ENCODE results near the gene MLXIPL. TPM values are rescaled to one million over a fixed set of nuclear protein-coding genes. Genes with fewer than 3 reads are reported as not detected.
"Not testable (repeated sequence)": the region's sequence is repeated elsewhere in the genome, so short reads cannot be mapped to it uniquely, and the experiment has no call there.

Gene MLXIPL
- total RNA-seq, 2 donors from 2014 or later: not detected

GRCh38 chr7:73565675-73566340 lies 58.5 kb downstream of the MLXIPL start:
- H3K27ac Mint-ChIP-seq: peak overlapping the region; percentile 58
- H3K9me3 Mint-ChIP-seq: no peaks in the 10 kb centered on the region
- ATAC-seq (replicated peaks): peak; percentile 19
- H3K4me1 Mint-ChIP-seq: peaks cover 19% of the 10 kb centered on the region
- peak overlapping the region; percentile 74 for H3K4me3 Mint-ChIP-seq
- peaks cover 23% of the 10 kb centered on the region for H3K36me3 Mint-ChIP-seq (ENCODE audit: low read depth)
- H3K27me3 Mint-ChIP-seq: no peaks in the 10 kb centered on the region

- H3K4me1 Mint-ChIP-seq: peaks cover 12% of the 10 kb centered on the region
- H3K27ac Mint-ChIP-seq: no peak overlapping the region
- no peaks in the 10 kb centered on the region for H3K9me3 Mint-ChIP-seq
- peaks cover 7% of the 10 kb centered on the region for H3K36me3 Mint-ChIP-seq (ENCODE audit: low read depth)
- H3K27me3 Mint-ChIP-seq: no peaks in the 10 kb centered on the region
- H3K4me3 Mint-ChIP-seq: no peak overlapping the region
- no peak for ATAC-seq (replicated peaks)
Observed at GRCh38 chr7:73560109-73560835, 64.0 kb downstream of the MLXIPL start.

GRCh38 chr7:73557397-73558257 lies 66.7 kb downstream of the MLXIPL start, which contains the start of gene BCL7B:
Gene BCL7B (minus strand): TSS chr7:73557690. CDS start chr7:73557578, 112 bp downstream.
- Mint-ChIP-seq H3K36me3 (ENCODE audit: low read depth) (peaks cover 33% of the 10 kb centered on the region), H3K4me1 (peaks cover 18% of the 10 kb centered on the region), H3K4me3 (peak within 1 kb of the TSS; percentile 94), H3K9me3 (no peaks in the 10 kb centered on the region), H3K27ac (peak within 1 kb of the TSS; percentile 98), H3K27me3 (no peaks in the 10 kb centered on the region)
- ATAC-seq (replicated peaks): peak; percentile 64

GRCh38 chr7:73557108-73557396 lies 67.3 kb downstream of the MLXIPL start:
- H3K9me3 Mint-ChIP-seq: no peaks in the 10 kb centered on the region
- peaks cover 39% of the 10 kb centered on the region for H3K36me3 Mint-ChIP-seq (ENCODE audit: low read depth)
- no peaks in the 10 kb centered on the region for H3K27me3 Mint-ChIP-seq
- peak overlapping the region; percentile 98 for H3K27ac Mint-ChIP-seq
- peak; percentile 93 for ATAC-seq (replicated peaks)
- H3K4me1 Mint-ChIP-seq: peaks cover 20% of the 10 kb centered on the region
- H3K4me3 Mint-ChIP-seq: peak overlapping the region; percentile 94

GRCh38 chr7:73556208-73557107 lies 67.9 kb downstream of the MLXIPL start:
- Mint-ChIP-seq H3K4me3 (peak overlapping the region; percentile 94), H3K36me3 (ENCODE audit: low read depth) (peaks cover 45% of the 10 kb centered on the region), H3K9me3 (no peaks in the 10 kb centered on the region), H3K27ac (peak overlapping the region; percentile 98), H3K4me1 (peaks cover 22% of the 10 kb centered on the region), H3K27me3 (no peaks in the 10 kb centered on the region)
- ATAC-seq (replicated peaks): no peak

GRCh38 chr7:73555411-73555982 lies 68.8 kb downstream of the MLXIPL start:
- peaks cover 26% of the 10 kb centered on the region for H3K4me1 Mint-ChIP-seq
- no peaks in the 10 kb centered on the region for H3K27me3 Mint-ChIP-seq
- peak overlapping the region; percentile 94 for H3K4me3 Mint-ChIP-seq
- ATAC-seq (replicated peaks): no peak
- H3K9me3 Mint-ChIP-seq: no peaks in the 10 kb centered on the region
- peak overlapping the region; percentile 98 for H3K27ac Mint-ChIP-seq
- peaks cover 54% of the 10 kb centered on the region for H3K36me3 Mint-ChIP-seq (ENCODE audit: low read depth)

GRCh38 chr7:73550093-73550492 lies 74.2 kb downstream of the MLXIPL start:
- not testable (repeated sequence) for H3K27ac Mint-ChIP-seq; H3K4me3 Mint-ChIP-seq; H3K27me3 Mint-ChIP-seq; ATAC-seq (replicated peaks); H3K9me3 Mint-ChIP-seq
- Mint-ChIP-seq H3K4me1 (peaks cover 18% of the 10 kb centered on the region), H3K36me3 (ENCODE audit: low read depth) (peaks cover 95% of the 10 kb centered on the region)

- Mint-ChIP-seq H3K27me3 (no peaks in the 10 kb centered on the region), H3K4me1 (peaks cover 14% of the 10 kb centered on the region), H3K9me3 (no peaks in the 10 kb centered on the region), H3K36me3 (ENCODE audit: low read depth) (peaks cover 93% of the 10 kb centered on the region), H3K27ac (peak overlapping the region; percentile 62), H3K4me3 (no peak overlapping the region)
- no peak for ATAC-seq (replicated peaks)
Observed at GRCh38 chr7:73549176-73549575, 75.1 kb downstream of the MLXIPL start.

GRCh38 chr7:73547841-73548240 lies 76.5 kb downstream of the MLXIPL start:
- peaks cover 92% of the 10 kb centered on the region for H3K36me3 Mint-ChIP-seq (ENCODE audit: low read depth)
- peaks cover 19% of the 10 kb centered on the region for H3K4me1 Mint-ChIP-seq
- H3K27ac Mint-ChIP-seq: no peak overlapping the region
- H3K4me3 Mint-ChIP-seq: no peak overlapping the region
- H3K27me3 Mint-ChIP-seq: no peaks in the 10 kb centered on the region
- no peak for ATAC-seq (replicated peaks)
- H3K9me3 Mint-ChIP-seq: no peaks in the 10 kb centered on the region

GRCh38 chr7:73544678-73545077 lies 79.6 kb downstream of the MLXIPL start:
- H3K4me1 Mint-ChIP-seq: peaks cover 10% of the 10 kb centered on the region
- no peak overlapping the region for H3K4me3 Mint-ChIP-seq
- no peak overlapping the region for H3K27ac Mint-ChIP-seq
- no peaks in the 10 kb centered on the region for H3K9me3 Mint-ChIP-seq
- no peak for ATAC-seq (replicated peaks)
- H3K36me3 Mint-ChIP-seq (ENCODE audit: low read depth): peaks cover 97% of the 10 kb centered on the region
- H3K27me3 Mint-ChIP-seq: no peaks in the 10 kb centered on the region

Other genes starting within 250 kb of the MLXIPL start
- gene FZD9, start 190.7 kb downstream of the MLXIPL start, total RNA-seq: not detected
- gene BAZ1B, start 102.2 kb downstream of the MLXIPL start, total RNA-seq: 100 to 1,000 TPM in 1 of 2 donors, 10 to 100 TPM in 1; 59.7 to 102 TPM
- 10 to 100 TPM; 52.4 to 76.7 TPM for gene BCL7B, start 66.8 kb downstream of the MLXIPL start, total RNA-seq
- gene TBL2, start 45.9 kb downstream of the MLXIPL start, total RNA-seq: 10 to 100 TPM; 34.7 to 43.5 TPM
- under 1 TPM; 0.15 to 0.48 TPM for gene VPS37D, start 43.3 kb upstream of the MLXIPL start, total RNA-seq
- 1 to 10 TPM; 5.3 to 7.6 TPM for gene DNAJC30, start 58.9 kb upstream of the MLXIPL start, total RNA-seq
- 10 to 100 TPM; 54.6 to 82.3 TPM for gene BUD23, start 59.1 kb upstream of the MLXIPL start, total RNA-seq
- gene STX1A, start 95.1 kb upstream of the MLXIPL start, total RNA-seq: 10 to 100 TPM; 16.8 to 40.9 TPM
- 10 to 100 TPM; 11.9 to 21.2 TPM for gene ABHD11, start 114.3 kb upstream of the MLXIPL start, total RNA-seq
- not detected for gene CLDN3, start 145.7 kb upstream of the MLXIPL start, total RNA-seq
- gene CLDN4, start 206.5 kb upstream of the MLXIPL start, total RNA-seq: under 1 TPM in 1 of 2 donors, not detected in 1; 0.26 TPM
- gene METTL27, start 218.0 kb upstream of the MLXIPL start, total RNA-seq: 1 to 10 TPM in 1 of 2 donors, under 1 TPM in 1; 0.76 to 1.5 TPM
- gene TMEM270, start 236.6 kb upstream of the MLXIPL start, total RNA-seq: not detected

All from activated T-helper 17 cell treated with anti-CD3 and anti-CD28 coated beads, Interleukin-2, amount 50 U/mL, for 72 hours (primary cell).